ENCODE measurements around the gene PIP4K2A.
A peak's percentile ranks its signal among the peaks of the same experiment; 100 is the strongest.
"Not testable (repeated sequence)": the region's sequence is repeated elsewhere in the genome, so short reads cannot be mapped to it uniquely, and the experiment has no call there.

The PIP4K2A gene

GRCh38 chr10:22718659-22719058 is 4.3 kb upstream of the PIP4K2A start:
- DNase-seq = not testable (repeated sequence)

- DNase-seq = no peak
Observed at GRCh38 chr10:22717728-22718127, 3.4 kb upstream of the PIP4K2A start.

- no peak for DNase-seq
Observed at GRCh38 chr10:22716943-22717342, 2.6 kb upstream of the PIP4K2A start.

- no peak for DNase-seq
Observed at GRCh38 chr10:22715290-22715625, 880 bp upstream of the PIP4K2A start.

GRCh38 chr10:22713853-22714478 is 412 bp downstream of the PIP4K2A start:
- DNase-seq = peak; percentile 71

GRCh38 chr10:22712956-22713852 is 1.2 kb downstream of the PIP4K2A start:
- peak; percentile 59 for DNase-seq

GRCh38 chr10:22712211-22712955 is 2.0 kb downstream of the PIP4K2A start:
- peak; percentile 41 for DNase-seq

GRCh38 chr10:22711373-22711772 is 3.0 kb downstream of the PIP4K2A start:
- no peak for DNase-seq

- DNase-seq = peak; percentile 37
Observed at GRCh38 chr10:22710139-22710745, 4.1 kb downstream of the PIP4K2A start.

- no peak for DNase-seq
Observed at GRCh38 chr10:22708772-22709171, 5.6 kb downstream of the PIP4K2A start.

GRCh38 chr10:22705527-22705926 is 8.9 kb downstream of the PIP4K2A start:
- no peak for DNase-seq

- DNase-seq = peak; percentile 49
Observed at GRCh38 chr10:22704942-22705341, 9.4 kb downstream of the PIP4K2A start.

- DNase-seq = peak; percentile 84
Observed at GRCh38 chr10:22704471-22704911, 9.9 kb downstream of the PIP4K2A start.

- DNase-seq = peak; percentile 90
Observed at GRCh38 chr10:22702348-22702747, 12.0 kb downstream of the PIP4K2A start.

- DNase-seq = no peak
Observed at GRCh38 chr10:22701132-22701826, 13.1 kb downstream of the PIP4K2A start.

GRCh38 chr10:22700489-22700888 is 13.9 kb downstream of the PIP4K2A start:
- DNase-seq = no peak

GRCh38 chr10:22699976-22700375 is 14.4 kb downstream of the PIP4K2A start:
- no peak for DNase-seq

- no peak for DNase-seq
Observed at GRCh38 chr10:22698941-22699440, 15.4 kb downstream of the PIP4K2A start.

GRCh38 chr10:22697800-22698199 is 16.6 kb downstream of the PIP4K2A start:
- no peak for DNase-seq

GRCh38 chr10:22697101-22697500 is 17.3 kb downstream of the PIP4K2A start:
- no peak for DNase-seq

- no peak for DNase-seq
Observed at GRCh38 chr10:22693860-22694259, 20.5 kb downstream of the PIP4K2A start.

- DNase-seq = peak; percentile 88
Observed at GRCh38 chr10:22693371-22693784, 21.0 kb downstream of the PIP4K2A start.

Measured in hematopoietic multipotent progenitor cell treated with erythropoietin and hydrocortisone succinate and interleukin-3 and kit ligand, for 4 days (in vitro differentiated cells).